ENCODE data around the gene PRMT7.

DNA sequence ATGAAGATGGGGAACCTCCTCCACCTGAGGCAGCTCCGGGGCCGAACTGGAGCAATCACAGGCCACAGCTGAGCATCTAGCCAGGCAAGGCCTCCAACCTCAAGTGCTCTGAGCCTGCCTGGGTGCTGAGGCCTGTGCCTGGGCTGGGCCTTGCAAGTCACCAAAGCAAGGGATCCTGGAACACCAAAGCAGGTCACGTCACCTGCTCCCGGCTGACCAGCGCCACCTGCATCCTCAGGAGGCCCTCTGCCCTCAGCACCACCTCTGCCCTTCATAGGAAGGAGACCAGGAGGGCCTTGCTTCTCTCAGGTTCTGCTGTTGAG lies 69.5 kb downstream of the PRMT7 start:
- no peak for TF ChIP-seq POLR2AphosphoS5 (IDR thresholded peaks at IDR 0.05)
- TF ChIP-seq, protein P1, sequence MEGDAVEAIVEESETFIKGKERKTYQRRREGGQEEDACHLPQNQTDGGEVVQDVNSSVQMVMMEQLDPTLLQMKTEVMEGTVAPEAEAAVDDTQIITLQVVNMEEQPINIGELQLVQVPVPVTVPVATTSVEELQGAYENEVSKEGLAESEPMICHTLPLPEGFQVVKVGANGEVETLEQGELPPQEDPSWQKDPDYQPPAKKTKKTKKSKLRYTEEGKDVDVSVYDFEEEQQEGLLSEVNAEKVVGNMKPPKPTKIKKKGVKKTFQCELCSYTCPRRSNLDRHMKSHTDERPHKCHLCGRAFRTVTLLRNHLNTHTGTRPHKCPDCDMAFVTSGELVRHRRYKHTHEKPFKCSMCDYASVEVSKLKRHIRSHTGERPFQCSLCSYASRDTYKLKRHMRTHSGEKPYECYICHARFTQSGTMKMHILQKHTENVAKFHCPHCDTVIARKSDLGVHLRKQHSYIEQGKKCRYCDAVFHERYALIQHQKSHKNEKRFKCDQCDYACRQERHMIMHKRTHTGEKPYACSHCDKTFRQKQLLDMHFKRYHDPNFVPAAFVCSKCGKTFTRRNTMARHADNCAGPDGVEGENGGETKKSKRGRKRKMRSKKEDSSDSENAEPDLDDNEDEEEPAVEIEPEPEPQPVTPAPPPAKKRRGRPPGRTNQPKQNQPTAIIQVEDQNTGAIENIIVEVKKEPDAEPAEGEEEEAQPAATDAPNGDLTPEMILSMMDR (IDR thresholded peaks at IDR 0.05), result no peak
